ENCODE measurements around the gene CYFIP1. TPM values are rescaled to one million over a fixed set of nuclear protein-coding genes. Genes with fewer than 3 reads are reported as not detected.

The CYFIP1 gene
- total and polyA plus RNA-seq, 7 donors, result 9.1 to 43.0 (median 23.3) TPM

DNA sequence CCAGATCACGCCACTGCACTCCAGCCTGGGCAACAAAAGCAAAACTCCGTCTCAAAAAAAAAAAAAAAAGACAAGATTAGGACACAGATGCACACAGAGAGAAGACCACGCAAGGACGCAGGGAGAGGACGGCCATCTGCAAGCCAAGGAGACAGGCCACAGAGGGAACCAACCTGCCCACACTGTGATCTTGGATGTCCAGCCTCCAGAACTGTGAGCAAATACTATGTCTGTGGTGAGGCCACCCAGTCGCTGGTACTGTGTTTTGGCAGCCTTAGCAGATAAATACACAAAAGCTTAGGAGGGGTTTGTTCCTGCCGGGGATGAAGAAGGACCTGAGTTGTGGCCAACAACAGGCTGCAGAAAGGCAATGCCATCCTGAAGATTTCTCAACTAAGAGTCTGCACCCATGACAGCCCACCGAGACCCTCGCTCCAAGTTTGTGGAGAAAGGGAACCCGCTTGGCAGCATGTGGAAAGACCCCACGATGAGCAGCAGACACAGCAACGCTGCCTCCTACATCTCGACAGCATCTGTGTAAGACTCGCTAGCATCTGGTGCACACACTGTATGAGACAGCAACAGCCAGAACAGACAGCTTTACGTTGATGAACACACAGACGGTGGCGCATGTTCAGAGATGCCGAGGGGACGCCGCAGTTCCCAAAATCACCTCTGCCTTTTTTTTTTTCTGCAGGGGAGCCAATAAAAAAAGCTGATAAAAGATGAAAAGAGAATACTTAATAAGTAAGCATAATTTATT, 13.7 kb downstream of the CYFIP1 start:
- intact Hi-C loops (cut with DNase I), result no loop called here
- peaks cover 5% of the 10 kb centered on the region for H3K4me1 ChIP-seq
- ATAC-seq, result no peak

DNA sequence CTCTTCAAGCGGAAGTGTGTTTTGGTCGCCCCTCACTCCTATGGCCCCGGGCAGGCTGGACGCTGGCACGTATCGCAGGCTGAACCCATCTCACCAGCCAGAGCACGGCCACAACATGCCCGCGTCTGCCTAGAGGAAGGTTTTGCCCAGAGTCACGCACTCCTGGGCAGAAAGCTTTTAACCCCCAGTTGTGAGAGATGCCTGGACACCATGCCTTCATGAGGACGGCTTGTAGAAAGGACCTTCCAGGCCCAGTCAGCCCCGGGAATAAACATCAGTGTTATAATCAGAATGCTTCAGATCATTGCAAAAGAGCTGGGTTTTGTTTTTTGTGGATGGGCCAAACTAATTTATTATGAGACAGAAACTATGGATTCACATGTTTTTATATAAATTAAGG, 16.5 kb downstream of the CYFIP1 start:
- no peak overlapping the region for H3K27ac ChIP-seq
- 46 to 51% (median 46%) methylated on average over 12 of the region's 12 CpGs for WGBS, 3 donors
- TF ChIP-seq, protein P1, sequence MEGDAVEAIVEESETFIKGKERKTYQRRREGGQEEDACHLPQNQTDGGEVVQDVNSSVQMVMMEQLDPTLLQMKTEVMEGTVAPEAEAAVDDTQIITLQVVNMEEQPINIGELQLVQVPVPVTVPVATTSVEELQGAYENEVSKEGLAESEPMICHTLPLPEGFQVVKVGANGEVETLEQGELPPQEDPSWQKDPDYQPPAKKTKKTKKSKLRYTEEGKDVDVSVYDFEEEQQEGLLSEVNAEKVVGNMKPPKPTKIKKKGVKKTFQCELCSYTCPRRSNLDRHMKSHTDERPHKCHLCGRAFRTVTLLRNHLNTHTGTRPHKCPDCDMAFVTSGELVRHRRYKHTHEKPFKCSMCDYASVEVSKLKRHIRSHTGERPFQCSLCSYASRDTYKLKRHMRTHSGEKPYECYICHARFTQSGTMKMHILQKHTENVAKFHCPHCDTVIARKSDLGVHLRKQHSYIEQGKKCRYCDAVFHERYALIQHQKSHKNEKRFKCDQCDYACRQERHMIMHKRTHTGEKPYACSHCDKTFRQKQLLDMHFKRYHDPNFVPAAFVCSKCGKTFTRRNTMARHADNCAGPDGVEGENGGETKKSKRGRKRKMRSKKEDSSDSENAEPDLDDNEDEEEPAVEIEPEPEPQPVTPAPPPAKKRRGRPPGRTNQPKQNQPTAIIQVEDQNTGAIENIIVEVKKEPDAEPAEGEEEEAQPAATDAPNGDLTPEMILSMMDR (IDR thresholded peaks at IDR 0.05), result no peak
- no peaks in the 10 kb centered on the region for H3K36me3 ChIP-seq (ENCODE audit: insufficient read depth in 1 of 2, low read depth in 1 of 2)
- H3K9me3 ChIP-seq, result no peaks in the 10 kb centered on the region
- intact Hi-C loops (cut with DNase I), result no loop called here
- no peaks in the 10 kb centered on the region for H3K27me3 ChIP-seq (ENCODE audit: insufficient read depth in 3 of 3, low read length in 2 of 3)
- ATAC-seq, result no peak
- no peak for DNase-seq
- H3K4me3 ChIP-seq, result no peak overlapping the region
- peaks cover 14% of the 10 kb centered on the region for H3K4me1 ChIP-seq

More for the DNA sequence above, 13.7 kb downstream of the CYFIP1 start:
- TF ChIP-seq, protein P1 (IDR thresholded peaks at IDR 0.05), result no peak
- Histone ChIP-seq H3K9me3 (no peaks in the 10 kb centered on the region), H3K27me3 (ENCODE audit: insufficient read depth in 3 of 3, low read length in 2 of 3) (no peaks in the 10 kb centered on the region), H3K36me3 (ENCODE audit: insufficient read depth in 1 of 2, low read depth in 1 of 2) (no peaks in the 10 kb centered on the region), H3K4me3 (no peak overlapping the region), H3K27ac (no peak overlapping the region)
- 82 to 85% (median 84%) methylated on average over 20 of the region's 20 CpGs for WGBS, 3 donors
- no peak for DNase-seq

DNA sequence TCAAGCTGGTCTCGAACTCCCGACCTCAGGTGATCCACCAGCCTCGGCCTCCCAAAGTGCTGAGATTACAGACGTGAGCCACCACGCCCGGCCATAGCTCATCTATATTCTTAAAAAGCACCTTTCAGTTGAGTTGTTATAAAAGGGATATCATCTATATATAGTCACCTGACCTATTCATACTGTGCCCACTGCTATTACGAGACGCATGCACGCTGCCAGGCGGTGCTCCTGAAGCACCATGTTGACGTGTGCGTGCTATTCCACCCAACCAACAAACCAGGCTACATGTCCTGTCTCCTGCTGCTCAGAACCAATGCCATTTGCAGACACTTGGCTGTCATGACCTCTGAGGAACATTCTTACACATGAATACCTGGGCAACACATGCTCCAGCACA, 17.6 kb downstream of the CYFIP1 start:
- Histone ChIP-seq H3K27me3 (ENCODE audit: insufficient read depth in 3 of 3, low read length in 2 of 3) (no peaks in the 10 kb centered on the region), H3K9me3 (no peaks in the 10 kb centered on the region), H3K4me1 (peaks cover 14% of the 10 kb centered on the region), H3K36me3 (ENCODE audit: insufficient read depth in 1 of 2, low read depth in 1 of 2) (no peaks in the 10 kb centered on the region), H3K4me3 (no peak overlapping the region), H3K27ac (no peak overlapping the region)
- WGBS, 3 donors, result 96 to 97% (median 97%) methylated on average over 12 of the region's 12 CpGs
- intact Hi-C loops (cut with DNase I), result no loop called here
- DNase-seq (peak in 1 of 2 donors; percentile 29), ATAC-seq (no peak)
- TF ChIP-seq, protein P1 (IDR thresholded peaks at IDR 0.05), result no peak

DNA sequence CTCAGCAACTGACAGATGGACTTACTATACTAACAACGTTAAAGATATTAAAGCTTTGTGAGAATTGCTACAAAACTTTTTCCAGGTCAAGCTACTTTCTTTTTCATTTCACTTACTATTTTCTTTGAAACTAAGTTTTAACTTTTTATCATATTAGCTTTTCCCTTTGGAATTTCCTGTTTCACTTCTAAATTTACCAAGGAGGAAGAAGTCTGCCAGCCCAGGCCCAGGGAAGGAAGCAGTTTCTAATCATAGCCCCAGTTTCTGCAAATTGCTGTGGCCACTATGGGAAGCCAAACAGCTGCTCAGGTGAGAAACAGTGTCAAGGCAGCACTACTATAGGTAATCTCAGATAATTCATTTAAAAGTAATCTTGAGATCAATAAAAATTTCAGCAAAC, 18.4 kb downstream of the CYFIP1 start:
- TF ChIP-seq, protein P1 (IDR thresholded peaks at IDR 0.05), result no peak
- no peaks in the 10 kb centered on the region for H3K27me3 ChIP-seq (ENCODE audit: insufficient read depth in 3 of 3, low read length in 2 of 3)
- ATAC-seq (no peak), DNase-seq (no peak)
- intact Hi-C loops (cut with DNase I), result no loop called here
- H3K9me3 ChIP-seq, result no peaks in the 10 kb centered on the region
- peak overlapping the region; percentile 11 for H3K27ac ChIP-seq
- peaks cover 14% of the 10 kb centered on the region for H3K4me1 ChIP-seq
- no peaks in the 10 kb centered on the region for H3K36me3 ChIP-seq (ENCODE audit: insufficient read depth in 1 of 2, low read depth in 1 of 2)
- WGBS, 3 donors, result 29 to 41% (median 33%) methylated on average over 1 of the region's 1 CpG
- no peak overlapping the region for H3K4me3 ChIP-seq

DNA sequence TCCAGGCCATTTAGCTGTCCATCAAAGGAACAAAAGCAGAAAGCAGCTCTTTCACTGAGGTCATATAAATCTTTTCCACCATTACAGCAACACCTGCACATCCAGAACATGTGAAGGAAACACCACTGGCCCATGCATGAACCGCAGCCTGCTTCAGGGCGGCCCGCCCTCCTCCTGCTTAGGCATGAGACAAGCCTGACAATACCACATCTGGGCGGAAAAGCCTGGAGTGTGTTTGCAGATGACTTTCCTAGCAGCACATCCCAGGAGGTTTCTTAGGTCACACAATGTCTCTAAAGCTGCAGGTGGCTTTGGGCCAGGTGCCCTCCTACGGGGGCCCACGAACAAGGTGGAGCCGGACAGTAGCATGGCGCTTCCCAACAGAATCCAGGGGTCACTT, 19.6 kb downstream of the CYFIP1 start:
- intact Hi-C loops (cut with DNase I), result no loop called here
- H3K4me1 ChIP-seq, result peaks cover 14% of the 10 kb centered on the region
- TF ChIP-seq, protein P1 (IDR thresholded peaks at IDR 0.05), result no peak
- no peaks in the 10 kb centered on the region for H3K27me3 ChIP-seq (ENCODE audit: insufficient read depth in 3 of 3, low read length in 2 of 3)
- DNase-seq (no peak), ATAC-seq (no peak)
- H3K36me3 ChIP-seq (ENCODE audit: insufficient read depth in 1 of 2, low read depth in 1 of 2), result no peaks in the 10 kb centered on the region
- no peaks in the 10 kb centered on the region for H3K9me3 ChIP-seq
- no peak overlapping the region for H3K4me3 ChIP-seq
- 82 to 84% (median 82%) methylated on average over 8 of the region's 8 CpGs for WGBS, 3 donors
- peak overlapping the region; percentile 11 for H3K27ac ChIP-seq
